MM.1S (cell line): Measurements from ENCODE around the gene FRAS1.

ENCODE experiments used
- CTCF ChIP-seq: fragments of 300-600 bp; sonication (generic); IDR thresholded peaks from 2 replicates; pipeline ENCODE4 v1.5.1; 2016; ENCODE audit warnings: antibody characterized with exemption, low read length, mixed read lengths
- EZH2phosphoT487 ChIP-seq: fragments of 300-600 bp; sonication (generic); IDR thresholded peaks from 2 replicates; pipeline ENCODE4 v1.6.1; 2018; ENCODE audit warnings: antibody characterized with exemption, low read length

- TF ChIP-seq CTCF (no peak), EZH2phosphoT487 (no peak)
Measured at GRCh38 chr4:78218260-78218659, 161.1 kb downstream of the FRAS1 start.
